HG03575 (cell line): ENCODE measurements around the gene LPCAT1.
A peak's percentile ranks its signal among the peaks of the same experiment; 100 is the strongest.
"Not testable (repeated sequence)": the region's sequence is repeated elsewhere in the genome, so short reads cannot be mapped to it uniquely, and the experiment has no call there.

Experiments used
- ATAC-seq: cut with Tn5 transposase; IDR thresholded peaks from one replicate; pipeline ENCODE4 v1.9.1; 2021; ENCODE audit not compliant: unreplicated experiment, insufficient number of reproducible peaks, low FRiP score; ENCODE audit errors: extremely low read depth

The LPCAT1 gene

GRCh38 chr5:1544294-1544961 lies 20.7 kb upstream of the LPCAT1 start:
- ATAC-seq: no peak

GRCh38 chr5:1543398-1544293 lies 19.9 kb upstream of the LPCAT1 start:
- ATAC-seq: no peak

GRCh38 chr5:1542781-1543180 lies 19.0 kb upstream of the LPCAT1 start:
- ATAC-seq: no peak

- no peak for ATAC-seq
Observed at GRCh38 chr5:1541702-1542400, 18.1 kb upstream of the LPCAT1 start.

- no peak for ATAC-seq
Observed at GRCh38 chr5:1540831-1541701, 17.3 kb upstream of the LPCAT1 start.

GRCh38 chr5:1540166-1540565 lies 16.4 kb upstream of the LPCAT1 start:
- no peak for ATAC-seq

- not testable (repeated sequence) for ATAC-seq
Observed at GRCh38 chr5:1539393-1540161, 15.8 kb upstream of the LPCAT1 start.

- no peak for ATAC-seq
Observed at GRCh38 chr5:1538741-1539392, 15.1 kb upstream of the LPCAT1 start.

GRCh38 chr5:1538276-1538675 lies 14.5 kb upstream of the LPCAT1 start:
- no peak for ATAC-seq

- ATAC-seq: no peak
Observed at GRCh38 chr5:1537603-1538154, 13.9 kb upstream of the LPCAT1 start.

- ATAC-seq: peak; percentile 29
Observed at GRCh38 chr5:1536871-1537602, 13.3 kb upstream of the LPCAT1 start.

GRCh38 chr5:1536322-1536845 lies 12.6 kb upstream of the LPCAT1 start:
- ATAC-seq: peak; percentile 85

- no peak for ATAC-seq
Observed at GRCh38 chr5:1535646-1536045, 11.9 kb upstream of the LPCAT1 start.

GRCh38 chr5:1532384-1532783 lies 8.6 kb upstream of the LPCAT1 start:
- no peak for ATAC-seq

- ATAC-seq: no peak
Observed at GRCh38 chr5:1529498-1529897, 5.7 kb upstream of the LPCAT1 start.

GRCh38 chr5:1527533-1528205 lies 3.9 kb upstream of the LPCAT1 start:
- no peak for ATAC-seq
